GM19397 (cell line): ENCODE measurements around the gene TDRD9.

Source experiments
- ATAC-seq: cut with Tn5 transposase; IDR thresholded peaks from one replicate; pipeline ENCODE4 v1.9.1; 2021; ENCODE audit warnings: mild to moderate bottlenecking, moderate library complexity; ENCODE audit not compliant: unreplicated experiment

Gene TDRD9

DNA sequence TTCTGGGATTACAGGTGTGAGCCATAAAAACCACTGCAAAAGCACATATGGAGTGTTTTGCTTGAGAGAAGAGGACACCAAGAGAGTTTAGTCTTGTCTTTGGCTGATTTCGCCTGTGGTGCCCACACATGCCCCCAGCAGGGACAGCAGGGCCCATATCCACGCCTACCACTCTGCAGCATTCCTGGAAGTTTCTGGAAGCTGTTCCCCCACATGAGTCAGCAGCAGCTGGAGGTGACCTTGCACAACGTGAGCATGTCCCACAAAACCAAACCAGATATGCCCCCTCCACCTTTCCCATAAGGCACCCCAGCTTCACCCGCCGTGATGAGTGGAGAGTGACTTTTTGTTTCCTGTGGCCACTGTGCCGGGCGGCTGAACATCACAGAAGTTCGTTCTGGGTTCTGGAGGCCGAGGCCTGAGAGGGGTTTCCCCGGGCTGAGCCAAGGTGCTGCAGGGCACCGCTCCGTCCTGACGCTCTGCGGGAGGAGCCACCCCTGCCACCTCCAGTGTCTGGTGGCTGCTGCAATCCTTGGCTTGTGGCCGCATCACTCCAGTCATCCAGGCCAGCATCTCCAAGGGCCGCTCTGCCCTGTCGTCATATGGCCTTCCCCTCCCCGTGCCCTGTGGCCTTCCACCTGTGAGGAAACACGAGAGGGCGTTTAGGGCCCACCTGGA is 162.0 kb downstream of the TDRD9 start:
- no peak for ATAC-seq

DNA sequence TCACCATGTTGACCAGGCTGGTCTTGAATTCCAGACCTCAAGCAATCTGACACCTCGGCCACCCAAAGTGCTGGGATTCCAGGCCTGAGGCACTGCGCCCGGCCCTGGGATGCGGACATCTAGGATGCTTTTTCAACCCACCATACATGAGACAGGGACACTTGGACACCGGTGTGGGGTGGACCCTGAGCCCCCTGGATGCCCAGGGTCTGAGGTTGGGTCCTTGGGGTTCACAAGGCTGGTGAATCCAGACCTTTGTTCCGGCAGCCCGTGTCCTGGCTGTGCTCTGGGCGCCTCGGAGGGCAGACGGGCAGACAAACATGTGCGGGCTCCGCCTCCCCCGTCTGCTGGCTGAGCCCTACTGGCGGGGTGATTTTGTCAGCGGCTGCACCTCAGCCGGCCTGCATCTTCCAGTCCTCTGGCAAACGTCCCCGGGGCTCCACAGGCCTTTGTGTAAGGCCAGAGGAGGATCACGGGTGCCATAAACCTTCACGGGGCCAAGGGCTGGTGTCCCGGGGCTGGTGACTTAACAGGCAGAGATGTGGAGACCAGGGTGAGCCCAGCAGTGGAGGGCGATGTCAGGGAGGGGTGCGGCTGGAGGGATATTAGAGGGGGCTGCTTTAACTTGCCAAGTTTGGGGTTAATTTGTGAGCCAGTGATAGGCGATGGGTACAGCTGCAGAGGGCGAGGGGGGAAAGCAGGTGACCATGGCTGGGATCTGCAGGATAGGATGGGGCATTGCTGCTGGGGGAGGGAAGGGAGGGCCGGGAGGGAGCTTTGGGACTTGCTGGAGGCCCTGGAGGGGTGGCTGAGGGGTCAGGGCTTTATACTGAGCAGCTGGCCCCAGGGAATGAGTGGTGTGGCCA is 163.0 kb downstream of the TDRD9 start:
- no peak for ATAC-seq

DNA sequence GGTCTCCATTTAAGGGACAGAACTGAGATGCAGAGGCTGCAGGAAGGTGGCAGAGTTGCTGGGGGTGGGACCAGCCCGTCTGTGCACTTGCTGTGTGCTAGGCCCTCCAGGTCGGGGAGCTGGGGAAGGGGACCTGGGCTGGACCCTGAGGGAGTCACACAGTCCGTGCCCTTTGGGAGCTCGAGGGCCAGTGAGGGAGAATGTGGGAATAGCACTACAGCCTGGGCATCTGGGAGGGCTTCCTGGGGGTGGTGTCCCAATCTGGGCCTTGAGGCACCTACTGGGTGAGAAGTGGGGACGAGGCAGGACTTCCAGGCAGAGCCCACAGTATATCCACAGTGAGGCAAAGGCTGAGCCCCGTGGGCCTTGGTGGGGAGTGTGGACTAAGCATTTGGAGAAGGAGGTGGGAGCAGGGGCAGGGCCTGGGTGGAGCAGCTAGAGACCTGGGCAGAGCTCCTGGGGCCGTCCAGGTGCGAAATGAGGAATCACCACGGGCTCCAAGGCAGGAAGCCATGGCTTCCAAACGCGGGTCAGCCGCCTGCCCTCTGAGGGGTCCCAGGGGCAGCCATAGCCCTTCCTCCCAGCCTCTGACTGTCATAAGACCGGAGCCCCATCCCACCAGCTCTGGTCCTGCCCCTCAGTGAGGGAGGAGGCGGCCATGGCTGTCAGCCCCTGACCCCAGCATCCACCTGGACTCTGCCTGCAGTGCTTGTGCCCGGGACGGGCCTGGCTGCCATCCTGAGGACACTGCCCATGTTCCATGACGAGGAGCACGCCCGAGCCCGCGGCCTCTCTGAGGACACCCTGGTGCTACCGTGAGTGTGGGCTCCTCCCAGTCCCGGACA is 163.9 kb downstream of the TDRD9 start:
- no peak for ATAC-seq

DNA sequence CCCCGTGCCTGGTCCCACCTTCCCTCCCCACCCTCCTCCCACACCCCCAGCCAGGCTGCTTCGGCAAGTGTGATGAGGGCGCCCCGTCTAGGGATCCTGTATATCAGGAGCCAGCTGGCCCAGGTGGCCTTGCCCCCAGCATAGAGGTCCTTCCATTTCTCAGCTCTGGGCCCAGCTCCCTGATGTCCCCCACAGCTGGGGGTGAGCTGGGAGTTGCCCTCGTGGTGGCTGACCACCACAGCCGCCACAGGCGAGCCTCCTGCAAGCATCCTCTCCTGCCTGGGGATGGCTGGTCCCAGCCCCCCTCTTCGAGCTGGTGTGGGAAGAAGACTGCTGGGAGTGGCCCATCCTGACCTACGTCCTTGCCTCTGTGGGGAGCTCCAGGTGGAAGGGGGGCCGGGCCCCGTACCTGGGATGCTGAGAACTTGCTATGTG is 164.7 kb downstream of the TDRD9 start:
- no peak for ATAC-seq

DNA sequence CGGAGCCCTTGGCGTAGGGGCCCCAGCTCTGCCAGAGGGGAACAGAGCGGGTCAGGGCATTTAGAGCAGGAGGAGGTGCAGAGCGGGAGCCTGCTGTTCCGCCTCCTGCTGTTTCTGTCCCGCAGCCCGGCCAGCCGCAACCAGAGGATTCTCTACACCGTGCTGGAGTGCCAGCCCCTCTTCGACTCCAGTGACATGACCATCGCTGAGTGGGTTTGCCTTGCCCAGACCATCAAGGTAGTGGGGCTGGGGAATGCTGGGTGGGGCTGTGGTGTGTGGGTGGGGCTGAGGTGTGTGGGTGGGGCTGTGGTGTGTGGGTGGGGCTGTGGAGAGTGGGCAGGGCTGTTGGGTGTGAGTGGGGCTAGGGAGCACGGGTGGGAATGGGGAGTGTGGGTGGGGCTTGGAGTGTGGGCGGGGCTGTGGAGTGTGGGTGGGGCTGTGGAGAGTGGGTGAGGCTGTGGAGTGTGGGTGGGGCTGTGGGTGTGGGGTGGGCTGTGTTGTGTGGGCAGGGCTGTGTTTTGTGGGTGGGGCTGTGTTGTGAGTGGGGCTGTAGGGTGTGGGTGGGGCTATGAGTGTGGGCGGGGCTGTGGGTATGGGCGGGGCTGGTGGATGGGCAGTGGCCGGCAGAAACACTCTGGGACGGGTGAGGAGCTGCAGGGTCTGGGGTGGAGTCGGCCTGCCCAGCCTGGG is 165.3 kb downstream of the TDRD9 start:
- ATAC-seq = no peak

DNA sequence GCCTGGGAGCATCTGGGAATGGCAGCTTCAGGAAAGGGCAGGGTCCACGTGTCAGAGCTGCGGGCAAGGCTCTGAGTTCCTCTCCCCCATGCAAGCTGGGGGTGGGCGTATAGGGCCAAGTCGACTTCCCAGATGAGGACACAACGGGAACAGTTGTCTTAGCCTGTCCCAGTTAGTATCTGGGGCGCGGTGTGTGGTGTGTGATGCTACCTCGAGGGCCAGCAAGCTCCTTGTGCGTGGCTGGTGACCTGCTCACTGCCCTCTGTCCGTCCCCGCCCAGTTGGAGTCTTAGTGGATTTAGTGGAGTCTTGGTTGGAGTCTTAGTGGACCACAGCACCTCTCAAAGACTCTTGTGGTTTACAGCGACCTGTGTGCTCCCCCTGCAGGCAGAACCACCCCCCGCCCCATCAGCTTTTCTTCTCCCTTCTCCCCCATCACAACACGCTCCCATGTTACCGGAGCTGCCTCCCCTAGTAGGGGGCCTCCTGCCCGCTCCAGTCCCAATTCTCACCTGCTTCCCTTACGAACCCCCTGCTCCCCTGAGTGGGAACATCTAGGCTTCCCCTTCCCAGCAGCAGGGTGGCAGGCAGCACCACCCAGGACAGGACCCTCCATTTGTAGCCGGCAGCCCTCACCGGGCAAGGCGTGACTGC is 165.9 kb downstream of the TDRD9 start:
- ATAC-seq = no peak

DNA sequence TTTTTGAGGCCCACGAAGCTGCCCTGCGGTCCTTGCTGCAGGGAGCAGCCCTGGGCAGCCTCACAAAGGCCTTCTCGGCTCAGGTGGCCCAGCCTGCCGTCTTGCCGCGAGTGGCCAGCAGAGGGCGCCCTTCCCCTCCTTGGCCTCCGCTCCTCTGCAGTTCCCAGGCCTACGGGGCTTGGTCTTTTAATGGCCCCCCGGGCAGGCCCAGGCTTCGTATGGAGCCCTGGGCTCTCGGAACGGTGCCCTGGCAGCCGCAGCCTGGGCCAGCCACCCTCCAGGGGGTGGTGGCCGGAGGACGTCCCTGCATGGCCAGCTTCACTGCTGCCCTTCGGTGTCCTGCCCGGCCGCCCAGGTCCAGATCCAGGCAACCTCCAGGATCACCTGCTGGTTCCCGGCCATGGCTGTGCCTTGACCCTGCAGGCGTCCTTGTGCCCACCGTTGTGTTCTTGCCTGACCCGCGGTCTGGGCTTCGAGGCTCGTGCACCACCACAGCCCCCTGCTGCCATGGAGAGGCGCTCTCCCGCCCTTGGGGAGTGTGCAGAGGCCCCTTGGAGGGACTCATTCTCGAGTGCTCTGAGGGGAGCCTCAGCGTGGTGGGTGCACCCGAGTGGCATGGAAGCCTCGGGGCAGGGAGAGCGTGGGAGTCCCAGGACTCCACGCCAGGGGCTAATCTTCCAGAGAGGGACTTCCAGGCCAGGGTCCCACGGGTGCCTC is 166.6 kb downstream of the TDRD9 start:
- ATAC-seq = no peak

DNA sequence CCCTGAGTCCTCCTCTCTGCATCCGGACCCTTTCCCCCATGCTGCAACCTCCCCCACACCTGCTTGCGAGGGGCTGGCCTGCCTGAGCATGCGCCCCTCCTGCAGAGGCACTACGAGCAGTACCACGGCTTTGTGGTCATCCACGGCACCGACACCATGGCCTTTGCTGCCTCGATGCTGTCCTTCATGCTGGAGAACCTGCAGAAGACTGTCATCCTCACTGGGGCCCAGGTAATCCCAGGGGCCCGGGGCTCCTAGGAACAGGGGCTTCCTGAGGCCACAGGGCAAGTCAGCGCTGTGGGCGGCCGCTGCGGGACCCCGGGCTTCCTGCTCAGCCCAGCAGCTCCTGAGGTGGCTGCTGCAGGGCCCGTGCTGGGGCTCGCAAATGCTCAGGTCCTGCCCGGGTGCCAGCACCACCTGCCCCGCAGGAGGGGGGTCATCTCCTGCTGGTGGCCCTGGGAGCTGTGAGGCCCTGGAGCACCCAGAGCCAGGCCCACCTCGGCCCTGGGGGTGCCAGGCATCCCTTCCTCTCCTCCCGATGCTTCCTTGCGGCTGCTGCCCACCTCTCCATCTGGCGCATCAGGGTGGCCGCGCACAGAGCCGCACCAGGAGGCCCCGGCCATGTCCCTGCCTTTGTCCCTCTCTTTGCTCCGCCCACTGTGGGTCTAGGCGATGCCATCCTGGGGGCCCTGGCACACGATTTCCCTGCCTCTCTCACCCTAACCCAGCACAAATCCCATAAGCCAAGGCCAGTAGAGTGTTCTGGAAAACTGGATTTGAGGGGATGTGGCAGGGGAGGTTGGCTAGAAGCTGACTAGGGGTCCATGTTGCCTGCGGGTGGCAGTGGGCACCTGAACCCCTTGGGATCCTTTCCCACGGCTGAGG is 167.4 kb downstream of the TDRD9 start:
- no peak for ATAC-seq

DNA sequence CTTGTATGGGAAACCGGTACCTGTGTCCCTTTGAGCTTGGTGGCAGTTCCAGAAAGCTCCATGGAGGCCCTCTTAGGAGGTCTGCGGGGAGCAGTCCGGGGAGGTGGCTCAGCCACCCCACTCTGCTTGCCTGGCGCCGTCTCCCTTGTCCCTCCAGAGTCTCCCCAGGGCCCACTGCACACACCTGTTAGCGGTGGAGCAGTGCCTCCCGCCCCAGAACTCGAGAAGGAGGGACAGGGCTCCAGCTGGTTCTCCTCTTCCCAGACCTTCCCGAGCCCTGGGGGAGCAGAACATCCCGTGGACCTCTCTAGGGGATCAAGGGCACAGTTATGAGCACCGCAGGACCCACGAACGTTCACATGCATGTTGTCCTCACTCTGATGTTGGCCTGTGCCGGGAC is 168.1 kb downstream of the TDRD9 start:
- no peak for ATAC-seq

DNA sequence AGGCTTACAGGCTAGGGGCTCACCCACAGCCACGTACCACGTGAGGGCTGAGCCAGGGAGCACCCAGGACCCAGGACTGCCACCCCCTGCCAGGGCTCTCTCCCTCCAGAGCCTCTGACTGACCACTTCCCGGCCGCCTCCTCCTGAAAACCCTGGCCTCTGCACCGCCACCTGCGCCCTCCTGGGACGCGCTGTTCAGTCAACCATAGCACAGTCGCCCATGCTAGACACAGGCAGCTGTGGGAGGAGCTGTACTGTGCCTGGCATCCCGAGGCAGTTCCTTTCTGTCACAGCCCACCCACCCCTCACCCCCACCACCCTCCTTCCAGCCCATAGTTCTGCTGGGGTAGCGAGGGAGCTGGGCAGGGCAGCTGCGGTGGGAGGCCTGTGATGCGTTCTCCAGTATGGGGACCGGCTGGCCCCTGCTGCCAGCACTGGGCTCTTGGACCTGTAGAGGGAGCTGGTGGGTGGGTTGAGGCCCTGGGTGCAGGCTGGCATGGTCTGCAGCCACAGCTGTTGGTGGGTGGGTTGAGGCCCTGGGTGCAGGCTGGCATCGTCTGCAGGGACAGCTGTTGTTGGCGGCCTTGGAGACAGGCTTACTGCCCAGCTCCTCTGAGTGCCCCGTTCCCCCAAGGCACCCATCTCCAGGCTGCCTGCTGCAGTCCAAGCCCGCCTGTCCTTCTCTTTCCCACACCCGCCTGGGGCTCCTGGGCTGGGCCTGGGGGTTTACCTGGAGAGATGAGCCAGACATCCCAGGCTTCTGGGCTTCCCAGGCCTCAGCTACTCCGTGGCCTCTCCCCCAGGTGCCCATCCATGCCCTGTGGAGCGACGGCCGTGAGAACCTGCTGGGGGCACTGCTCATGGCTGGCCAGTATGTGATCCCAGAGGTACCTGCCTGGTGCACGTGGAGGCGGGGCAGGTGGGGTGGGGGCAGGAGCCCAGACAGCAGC is 168.8 kb downstream of the TDRD9 start:
- no peak for ATAC-seq

DNA sequence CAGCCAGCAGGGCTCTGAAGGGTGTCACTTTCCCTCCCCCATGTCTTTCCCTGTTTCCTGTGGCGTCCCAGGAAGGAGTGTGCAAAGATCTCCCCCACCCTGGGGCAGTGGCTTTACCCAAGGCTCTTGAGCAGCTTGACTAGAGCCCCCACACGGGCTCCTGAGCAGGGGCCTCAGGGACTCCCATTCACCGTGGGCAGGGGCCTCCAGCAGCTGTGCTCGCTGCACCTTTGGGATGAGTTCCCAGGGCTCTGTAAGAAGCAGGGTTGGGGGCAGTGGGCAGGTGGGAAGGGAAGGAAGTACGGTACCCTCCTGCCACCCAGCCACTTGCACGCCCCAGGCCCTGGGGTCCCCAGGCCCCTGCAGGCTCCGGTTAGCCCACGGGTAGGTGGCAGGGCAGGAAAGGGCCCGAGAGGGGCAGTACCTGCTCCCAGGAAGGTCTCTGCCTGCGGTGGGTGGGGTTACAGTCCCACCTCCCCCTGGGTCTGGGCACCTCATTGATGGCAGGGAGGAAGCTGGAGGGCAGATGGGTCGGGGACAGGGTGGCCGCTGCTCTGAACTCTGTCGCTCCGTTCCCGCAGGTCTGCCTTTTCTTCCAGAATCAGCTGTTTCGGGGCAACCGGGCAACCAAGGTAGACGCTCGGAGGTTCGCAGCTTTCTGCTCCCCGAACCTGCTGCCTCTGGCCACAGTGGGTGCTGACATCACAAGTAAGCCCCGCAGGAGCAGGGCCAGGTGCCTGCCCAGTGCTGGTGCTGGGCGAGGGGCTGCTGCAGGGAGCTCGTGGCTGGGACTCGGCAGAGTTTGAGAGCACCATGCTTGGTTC is 170.2 kb downstream of the TDRD9 start:
- no peak for ATAC-seq

DNA sequence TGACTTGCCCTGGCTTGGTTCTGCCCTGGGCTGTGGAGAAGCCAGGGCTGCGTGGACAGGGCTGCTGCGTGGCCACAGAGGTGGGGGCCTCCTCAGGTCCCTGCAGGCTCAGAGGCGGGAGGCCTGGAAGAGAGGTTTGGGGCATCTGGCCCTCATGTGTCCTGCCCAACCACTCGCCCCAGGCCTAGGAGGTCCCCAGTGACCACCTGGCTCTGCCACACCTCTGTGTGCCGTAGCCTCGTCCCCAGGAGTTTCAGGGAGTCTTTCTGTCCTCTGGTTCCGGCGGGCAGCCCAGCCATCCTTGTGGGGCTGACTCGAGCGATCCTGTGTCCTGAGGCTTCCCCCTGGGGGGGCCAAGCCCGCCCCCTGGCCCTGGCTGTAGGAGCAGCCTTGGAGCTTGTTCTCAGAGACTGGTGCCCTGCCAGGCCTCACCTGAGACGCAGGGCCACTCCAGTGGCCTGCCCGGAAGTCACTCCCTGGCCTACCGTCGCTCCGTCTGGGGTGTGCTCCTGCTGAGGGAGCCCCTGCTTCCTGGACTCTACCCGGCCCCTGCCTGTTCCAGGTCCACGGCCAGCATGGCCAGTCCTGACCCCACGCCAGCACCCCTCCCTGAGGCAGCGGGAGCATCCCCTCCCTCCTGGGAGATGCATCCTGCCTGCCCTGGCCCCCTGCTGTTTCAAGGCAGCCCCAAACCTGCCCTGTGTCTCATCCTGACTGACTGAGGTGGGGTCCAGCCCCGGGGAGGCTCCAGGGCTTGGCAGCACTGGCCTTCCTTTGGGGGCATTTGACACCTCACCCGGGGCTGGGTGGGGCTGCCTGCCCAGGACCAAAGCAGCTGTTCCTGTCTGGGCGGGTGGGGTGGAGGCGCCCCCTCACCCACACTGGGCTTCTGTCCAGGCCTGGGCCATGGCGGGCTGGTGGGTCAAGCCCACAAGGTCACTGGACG is 171.1 kb downstream of the TDRD9 start:
- ATAC-seq = no peak

DNA sequence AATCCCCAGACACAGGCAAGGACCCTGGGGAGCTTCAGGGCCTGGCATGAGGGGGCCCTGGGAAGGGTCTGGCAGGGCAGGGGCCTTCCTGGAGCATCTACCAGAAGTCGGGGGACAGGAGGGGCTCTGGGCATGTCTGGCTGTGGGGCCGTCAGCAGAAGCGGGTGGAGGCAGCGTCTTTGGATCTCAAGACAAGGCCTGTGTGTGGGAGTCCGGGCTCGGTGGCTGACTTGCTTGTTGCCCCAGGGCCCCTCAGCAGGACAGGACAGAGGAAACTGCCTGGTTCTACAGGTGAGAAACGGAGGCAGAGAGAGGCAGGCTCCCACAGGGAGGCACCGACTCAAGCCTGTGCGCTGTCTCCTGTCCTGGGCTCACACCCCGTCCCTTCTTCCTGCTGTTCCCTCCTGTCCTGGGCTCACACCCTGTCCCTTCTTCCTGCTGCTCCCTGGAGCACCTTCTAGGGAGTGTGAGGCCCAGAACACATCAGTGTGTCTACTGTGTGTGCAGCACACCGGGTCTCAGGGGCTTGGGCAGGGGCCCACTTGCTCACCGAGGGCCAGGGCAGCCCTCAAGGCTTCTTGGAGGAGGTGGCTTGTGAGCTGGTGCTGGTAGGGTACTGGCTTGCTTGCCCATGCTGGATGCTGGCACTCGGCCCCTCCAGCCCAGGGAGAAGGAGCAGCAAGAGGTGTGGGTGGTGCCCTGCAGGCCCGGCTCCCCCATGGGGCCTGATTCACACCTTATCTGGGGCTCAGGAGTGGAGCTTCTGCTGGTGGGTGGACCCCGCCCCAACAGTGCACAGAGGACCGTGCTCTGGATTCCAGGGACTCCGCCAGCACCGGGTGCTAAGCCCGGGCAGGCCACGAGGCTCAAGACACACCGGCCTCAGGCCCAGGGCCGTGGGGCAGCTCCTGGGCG is 172.2 kb downstream of the TDRD9 start:
- ATAC-seq = no peak

DNA sequence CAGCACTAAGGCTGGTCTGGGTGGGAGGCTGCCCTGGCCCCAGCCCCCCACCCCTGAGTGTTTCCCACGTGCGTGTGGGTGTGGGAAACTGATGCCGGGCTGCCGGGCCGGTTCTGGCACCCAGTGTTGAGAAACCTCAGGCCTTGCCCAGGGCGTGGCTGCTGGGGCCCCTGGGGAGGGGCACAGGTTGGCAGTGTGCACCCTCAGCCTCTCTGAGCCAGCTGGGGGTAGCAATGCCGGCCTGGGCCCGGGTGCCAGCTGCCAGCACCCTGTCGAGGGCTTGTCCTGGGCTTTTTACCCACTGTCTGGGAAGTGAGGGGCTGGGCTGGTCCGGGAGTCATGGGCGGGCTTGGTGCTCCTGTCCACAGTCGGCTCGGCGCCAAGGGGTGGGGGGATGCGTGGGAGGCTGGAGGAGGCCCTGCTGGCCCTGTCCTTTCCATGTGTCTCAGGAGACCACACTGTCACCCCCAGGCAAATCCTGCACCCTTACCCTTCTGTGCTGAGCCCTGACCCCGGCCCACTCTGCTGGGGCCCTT is 172.9 kb downstream of the TDRD9 start:
- ATAC-seq = no peak
